Suprapubic skin (tissue), 4 donors: ENCODE data around the gene PPP1R36.

Experiments
- POLR2A ChIP-seq, 2 donors: fragments of 450-650 bp; IDR thresholded peaks; one replicate each; pipeline ENCODE4 v1.6.1; 2017; ENCODE audit warnings: antibody characterized with exemption in 2 of 2, mild to moderate bottlenecking in 2 of 2, moderate library complexity in 2 of 2
- POLR2AphosphoS5 ChIP-seq, 3 donors: sonication (generic); formaldehyde crosslinking; IDR thresholded peaks; one replicate each; pipeline ENCODE4 v1.6.1; 2017; ENCODE audit warnings: antibody characterized with exemption in 3 of 3

- TF ChIP-seq POLR2A (IDR thresholded peaks at IDR 0.05) (no peak), POLR2AphosphoS5 (IDR thresholded peaks at IDR 0.05) (no peak)
Observed at GRCh38 chr14:64594438-64594837, 44.7 kb downstream of the PPP1R36 start.
